CD14-positive monocyte (primary cell): ENCODE results near the gene B3GLCT. TPM values are rescaled to one million over a fixed set of nuclear protein-coding genes. Genes with fewer than 3 reads are reported as not detected.

ENCODE experiments used
- DNase-seq, 3 donors: peaks; one replicate each; pipeline ENCODE4 v3.0.0-alpha.2; 2011 to 2022
- H2AFZ ChIP-seq: 2 replicates; pipeline ENCODE4 v1.6.0; 2012; ENCODE audit warnings: mild to moderate bottlenecking, low read depth, low read length, inconsistent platforms; ENCODE audit not compliant: insufficient read depth, poor library complexity, severe bottlenecking
- H3K27ac ChIP-seq, 2 donors: 1 replicate in 1 of 2; 2 replicates in 1 of 2; pipeline ENCODE4 v1.5.1; 2012 to 2013; ENCODE audit warnings: low read length in 2 of 2, control low read depth in 1 of 2, inconsistent platforms in 1 of 2, low read depth in 1 of 2, mild to moderate bottlenecking in 1 of 2
- H3K27me3 ChIP-seq, 2 donors: one replicate each; pipeline versions ENCODE4 v1.6.0 to v1.6.1; 2011 to 2013; ENCODE audit warnings: low read length in 2 of 2; ENCODE audit not compliant: control insufficient read depth in 2 of 2, insufficient read depth in 2 of 2
- H3K36me3 ChIP-seq, 2 donors: replicated peaks in 1 of 2; 1 replicate in 1 of 2; 2 replicates in 1 of 2; pipeline versions ENCODE4 v1.5.1 to v1.6.1; 2012 to 2013; ENCODE audit warnings: low read length in 2 of 2, control low read depth in 1 of 2, inconsistent platforms in 1 of 2, mild to moderate bottlenecking in 1 of 2; ENCODE audit not compliant: insufficient read depth in 2 of 2, control insufficient read depth in 1 of 2
- H3K4me1 ChIP-seq, 2 donors: 1 replicate in 1 of 2; 2 replicates in 1 of 2; pipeline versions ENCODE4 v1.5.1 to v1.6.1; 2012 to 2013; ENCODE audit warnings: low read length in 2 of 2, control low read depth in 1 of 2, inconsistent platforms in 1 of 2, mild to moderate bottlenecking in 1 of 2, moderate library complexity in 1 of 2; ENCODE audit not compliant: insufficient read depth in 2 of 2, control insufficient read depth in 1 of 2
- H3K4me2 ChIP-seq: replicated peaks from 2 replicates; pipeline ENCODE3; 2012; ENCODE audit warnings: low read length, moderate library complexity, mild to moderate bottlenecking; ENCODE audit not compliant: poor library complexity, severe bottlenecking; ENCODE audit errors: extremely low read depth
- H3K4me3 ChIP-seq, 3 experiments: fragments of 200-600 bp in 1 of 3; sonication (generic) in 1 of 3; replicated peaks in 1 of 3; 1 replicate in 2 of 3; 2 replicates in 1 of 3; pipeline ENCODE4 v1.5.1; 2011 to 2013; ENCODE audit warnings: low read length in 3 of 3, mild to moderate bottlenecking in 3 of 3, control low read depth in 2 of 3, low read depth in 2 of 3, inconsistent platforms in 1 of 3, moderate library complexity in 1 of 3
- H3K79me2 ChIP-seq: 2 replicates; pipeline ENCODE4 v1.6.0; 2012; ENCODE audit warnings: mild to moderate bottlenecking, control low read depth, inconsistent platforms, low read length, moderate library complexity; ENCODE audit not compliant: insufficient read depth
- H3K9ac ChIP-seq: 2 replicates; pipeline ENCODE4 v1.6.0; 2017; ENCODE audit warnings: low read length, mild to moderate bottlenecking; ENCODE audit not compliant: insufficient read depth, poor library complexity, severe bottlenecking
- H3K9me3 ChIP-seq, 2 donors: replicated peaks in 1 of 2; 1 replicate in 1 of 2; 2 replicates in 1 of 2; pipeline versions ENCODE4 v1.5.1 to v1.6.1; 2012 to 2013; ENCODE audit warnings: low read length in 2 of 2, control low read depth in 1 of 2; ENCODE audit not compliant: control insufficient read depth in 1 of 2, insufficient read depth in 1 of 2
- H4K20me1 ChIP-seq: 2 replicates; pipeline ENCODE4 v1.6.0; 2012; ENCODE audit warnings: mild to moderate bottlenecking, low read length, control low read depth, moderate library complexity; ENCODE audit not compliant: insufficient read depth
- H3K27ac Mint-ChIP-seq, 7 donors: one replicate each; pipeline ENCODE4 v1.8.0; 2020; ENCODE audit warnings: mild to moderate bottlenecking in 7 of 7, mixed read lengths in 7 of 7, moderate library complexity in 6 of 7, inconsistent platforms in 2 of 7
- H3K27me3 Mint-ChIP-seq, 3 donors: one replicate each; pipeline ENCODE4 v1.8.0; 2021 to 2022; ENCODE audit warnings: low read depth in 3 of 3, mild to moderate bottlenecking in 3 of 3, mixed read lengths in 3 of 3, moderate library complexity in 3 of 3, inconsistent platforms in 1 of 3
- H3K36me3 Mint-ChIP-seq, 2 donors: one replicate each; pipeline ENCODE4 v1.8.0; 2020; ENCODE audit warnings: mixed read lengths in 2 of 2, inconsistent platforms in 1 of 2, mild to moderate bottlenecking in 1 of 2
- H3K4me1 Mint-ChIP-seq: one replicate; pipeline ENCODE4 v1.8.0; 2020; ENCODE audit warnings: mild to moderate bottlenecking, mixed read lengths
- H3K4me3 Mint-ChIP-seq, 2 donors: one replicate each; pipeline ENCODE4 v1.8.0; 2020; ENCODE audit warnings: mild to moderate bottlenecking in 2 of 2, mixed read lengths in 2 of 2, moderate library complexity in 1 of 2
- H3K9me3 Mint-ChIP-seq, 7 donors: one replicate each; pipeline ENCODE4 v1.8.0; 2020 to 2022; ENCODE audit warnings: mixed read lengths in 7 of 7, mild to moderate bottlenecking in 6 of 7, moderate library complexity in 6 of 7, inconsistent platforms in 2 of 7
- WGBS: methylation state at CpG from one replicate; pipeline ENCODE4 v1.1.5; 2013; ENCODE audit warnings: missing lambda C conversion rate; ENCODE audit not compliant: insufficient coverage; 5-methylcytosine and 5-hydroxymethylcytosine counted together
- intact Hi-C, 2 donors: fragments of 100-400 bp; cut with micrococcal nuclease; formaldehyde crosslinking; loops; one replicate each; pipeline versions ENCODE4 v1.15.0 to v1.15.1; 2023
- polyA plus RNA-seq, 3 donors: library from polyadenylated mRNA; depleted of rRNA in 1 of 3; unstranded in 2 of 3; stranded (reverse) in 1 of 3; fragments of 300-500 nt in 2 of 3; fragments of >200 nt in 1 of 3; fragmentation: Illumina TruSeq in 2 of 3; gene quantifications; 1 replicate in 2 of 3; 2 replicates in 1 of 3; pipeline ENCODE4 v1.2.3, GENCODE V29; 2012 to 2021
- TF ChIP-seq, protein P1 (sequence below): fragments of 200-600 bp; IDR thresholded peaks from one replicate; pipeline ENCODE4 v1.8.0; 2022; ENCODE audit warnings: antibody characterized with exemption, mild to moderate bottlenecking

B3GLCT gene
- polyA plus RNA-seq, 3 donors, result 0.63 to 2.0 (median 2.0) TPM

DNA sequence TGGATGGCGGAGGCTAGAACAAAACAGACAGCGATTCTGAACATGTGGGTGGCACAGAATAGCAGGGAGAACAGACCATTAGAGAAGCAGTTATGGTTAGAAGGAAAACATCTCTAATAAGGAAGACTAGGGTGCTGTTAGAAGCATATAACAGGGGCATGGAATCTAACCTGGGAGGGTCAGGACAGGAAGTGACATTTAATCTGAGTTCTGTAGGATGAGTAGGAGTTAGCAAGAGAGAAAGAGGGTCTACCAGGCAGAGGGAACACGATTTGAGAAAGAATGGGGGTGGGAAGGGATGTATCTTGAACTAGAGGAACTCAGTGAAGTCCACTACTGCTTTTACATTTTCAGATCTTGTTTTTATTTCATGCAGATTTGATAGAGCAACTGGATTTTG lies 48.6 kb downstream of the B3GLCT start:
- Histone ChIP-seq H3K9ac (no peak overlapping the region), H3K4me3 (no peak overlapping the region), H3K9me3 (peaks cover 0 to 12% of the 10 kb centered on the region in 2 donors), H3K79me2 (no peaks in the 10 kb centered on the region), H3K27ac (no peak overlapping the region), H4K20me1 (no peaks in the 10 kb centered on the region), H2AFZ (no peak overlapping the region), H3K27me3 (no peaks in the 10 kb centered on the region), H3K4me1 (no peaks in the 10 kb centered on the region), H3K4me2 (no peak overlapping the region), H3K36me3 (no peaks in the 10 kb centered on the region)
- TF ChIP-seq, protein P1, sequence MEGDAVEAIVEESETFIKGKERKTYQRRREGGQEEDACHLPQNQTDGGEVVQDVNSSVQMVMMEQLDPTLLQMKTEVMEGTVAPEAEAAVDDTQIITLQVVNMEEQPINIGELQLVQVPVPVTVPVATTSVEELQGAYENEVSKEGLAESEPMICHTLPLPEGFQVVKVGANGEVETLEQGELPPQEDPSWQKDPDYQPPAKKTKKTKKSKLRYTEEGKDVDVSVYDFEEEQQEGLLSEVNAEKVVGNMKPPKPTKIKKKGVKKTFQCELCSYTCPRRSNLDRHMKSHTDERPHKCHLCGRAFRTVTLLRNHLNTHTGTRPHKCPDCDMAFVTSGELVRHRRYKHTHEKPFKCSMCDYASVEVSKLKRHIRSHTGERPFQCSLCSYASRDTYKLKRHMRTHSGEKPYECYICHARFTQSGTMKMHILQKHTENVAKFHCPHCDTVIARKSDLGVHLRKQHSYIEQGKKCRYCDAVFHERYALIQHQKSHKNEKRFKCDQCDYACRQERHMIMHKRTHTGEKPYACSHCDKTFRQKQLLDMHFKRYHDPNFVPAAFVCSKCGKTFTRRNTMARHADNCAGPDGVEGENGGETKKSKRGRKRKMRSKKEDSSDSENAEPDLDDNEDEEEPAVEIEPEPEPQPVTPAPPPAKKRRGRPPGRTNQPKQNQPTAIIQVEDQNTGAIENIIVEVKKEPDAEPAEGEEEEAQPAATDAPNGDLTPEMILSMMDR, result no peak
- H3K27me3 Mint-ChIP-seq, result peaks cover 0 to 5% (median 0%) of the 10 kb centered on the region in 3 donors
- DNase-seq, result no peak
- peaks cover 10 to 23% (median 17%) of the 10 kb centered on the region in 7 donors for H3K9me3 Mint-ChIP-seq
- no peak overlapping the region for H3K4me3 Mint-ChIP-seq
- WGBS, result 100% methylated on average over 2 of the region's 3 CpGs
- intact Hi-C loops, result no loop called here
- peaks cover 5 to 13% of the 10 kb centered on the region in 2 donors for H3K36me3 Mint-ChIP-seq
- no peak overlapping the region for H3K27ac Mint-ChIP-seq
- no peaks in the 10 kb centered on the region for H3K4me1 Mint-ChIP-seq

DNA sequence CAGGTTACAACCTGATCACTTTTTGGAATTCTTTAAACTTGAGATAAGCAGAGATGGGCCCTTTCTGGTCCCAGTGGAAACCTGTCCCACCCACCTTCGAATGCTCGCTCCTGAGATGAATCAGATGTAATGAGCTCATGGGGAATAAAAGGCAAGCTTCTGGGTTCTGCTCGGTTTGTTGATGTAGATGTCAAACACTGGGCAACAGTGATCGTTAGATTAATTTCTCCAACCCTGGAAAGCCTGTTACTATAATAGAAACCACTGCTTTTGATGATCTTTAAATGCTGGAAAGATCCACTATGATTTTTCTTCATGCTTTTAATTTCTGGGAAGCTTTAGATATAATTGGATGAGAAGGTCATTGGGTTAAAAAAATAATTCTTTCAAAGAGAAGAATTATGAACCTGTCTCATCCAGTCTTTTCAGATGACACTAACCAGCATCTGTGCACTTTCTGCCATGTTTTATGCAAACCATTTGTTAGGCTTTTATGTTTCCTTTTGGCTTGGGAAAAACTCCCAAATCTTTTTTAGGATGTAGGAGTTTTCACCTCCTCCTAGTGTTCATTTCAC lies 49.3 kb downstream of the B3GLCT start:
- Mint-ChIP-seq H3K4me3 (no peak overlapping the region), H3K36me3 (peaks cover 5 to 13% of the 10 kb centered on the region in 2 donors), H3K9me3 (peaks cover 10 to 23% (median 18%) of the 10 kb centered on the region in 7 donors), H3K4me1 (no peaks in the 10 kb centered on the region), H3K27me3 (peaks cover 0 to 5% (median 0%) of the 10 kb centered on the region in 3 donors), H3K27ac (no peak overlapping the region)
- Histone ChIP-seq H3K27ac (no peak overlapping the region), H2AFZ (no peak overlapping the region), H3K27me3 (no peaks in the 10 kb centered on the region), H3K36me3 (no peaks in the 10 kb centered on the region), H3K9ac (no peak overlapping the region), H3K79me2 (no peaks in the 10 kb centered on the region), H3K4me2 (no peak overlapping the region), H4K20me1 (no peaks in the 10 kb centered on the region), H3K9me3 (peaks cover 0 to 12% of the 10 kb centered on the region in 2 donors), H3K4me1 (no peaks in the 10 kb centered on the region), H3K4me3 (no peak overlapping the region)
- intact Hi-C loops, result no loop called here
- WGBS, result 73% methylated on average over 2 of the region's 4 CpGs
- DNase-seq, result no peak
- TF ChIP-seq, protein P1, result no peak
